ENCODE data around the gene BTNL9. TPM values are rescaled to one million over a fixed set of nuclear protein-coding genes. Genes with fewer than 3 reads are reported as not detected.

The BTNL9 gene
- total and polyA plus RNA-seq, 2 of the 4 experiments (the other 2 are of a cell fraction): not detected

- CTCF ChIA-PET: no interaction called here
- H2BK5ac ChIP-seq (ENCODE audit: low read depth, low read length, poor library complexity, severe bottlenecking): no peak overlapping the region
- TF ChIP-seq NFE2L2 (IDR thresholded peaks at IDR 0.05; ENCODE audit: low read depth, low read length) (no peak), USF2 (IDR thresholded peaks at IDR 0.05; ENCODE audit: low read depth, low read length) (no peak), RCOR1 (IDR thresholded peaks at IDR 0.05; ENCODE audit: insufficient replicate concordance, low read length) (no peak), RFX5 (IDR thresholded peaks at IDR 0.05; ENCODE audit: low read depth, low read length) (no peak), MAFK (IDR thresholded peaks at IDR 0.05; ENCODE audit: low read depth, low read length) (no peak), ELK1 (IDR thresholded peaks at IDR 0.05; ENCODE audit: borderline replicate concordance, low read depth, low read length) (no peak), SMC3 (IDR thresholded peaks at IDR 0.05; ENCODE audit: low read depth, low read length) (no peak), RAD21 (IDR thresholded peaks at IDR 0.05; ENCODE audit: low read length) (no peak), MXI1 (IDR thresholded peaks at IDR 0.05; ENCODE audit: borderline replicate concordance, low read depth, low read length) (no peak), CTCF (conservative IDR thresholded peaks at IDR 0.05; ENCODE audit: low read depth, low read length) (no peak), BHLHE40 (IDR thresholded peaks at IDR 0.05; ENCODE audit: low read depth, low read length) (no peak)
- H2AK9ac ChIP-seq (replicated peaks; ENCODE audit: low read depth, low read length, poor library complexity): no peak overlapping the region
- no peak overlapping the region for H3K27ac ChIP-seq (ENCODE audit: insufficient read depth, low read length)
- intact Hi-C loops (cut with micrococcal nuclease): no loop called here
- H2AK5ac ChIP-seq (ENCODE audit: low read depth, low read length): no peak overlapping the region
- H2BK15ac ChIP-seq (ENCODE audit: low read depth, low read length): no peak overlapping the region
- H3K9ac ChIP-seq (ENCODE audit: low read depth, low read length): no peak overlapping the region
- no peak overlapping the region for H3K18ac ChIP-seq (ENCODE audit: low read depth, low read length)
- no peak overlapping the region for H2BK120ac ChIP-seq (ENCODE audit: low read depth, low read length)
- BruUV-seq (replicated peaks): no TSS peak
- ATAC-seq (ENCODE audit: low read depth) (no peak), DNase-seq (no peak)
- POLR2A ChIA-PET (ENCODE audit: unreplicated experiment): no interaction called here
- H3K4ac ChIP-seq (ENCODE audit: low read depth, low read length): no peak overlapping the region
- no peak overlapping the region for H2BK20ac ChIP-seq (ENCODE audit: low read depth, low read length)
- H3K4me1 ChIP-seq (ENCODE audit: control insufficient read depth, insufficient read depth, low read length): no peaks in the 10 kb centered on the region
- H3K4me3 ChIP-seq (ENCODE audit: insufficient read depth, low read depth, low read length): no peak overlapping the region
- H3K36me3 ChIP-seq (ENCODE audit: control insufficient read depth, insufficient read depth, low read length): no peaks in the 10 kb centered on the region
- H3K23ac ChIP-seq (ENCODE audit: low read depth, low read length): no peak overlapping the region
- H2AFZ ChIP-seq (replicated peaks; ENCODE audit: low read length, poor library complexity): no peak overlapping the region
- dilution Hi-C loops (cut with HindIII; ENCODE audit: low sequenced_read_pairs, unreplicated experiment): no loop called here
- H3K27me3 ChIP-seq (ENCODE audit: control insufficient read depth, insufficient read depth, low read length): peaks cover 22% of the 10 kb centered on the region
- in situ Hi-C loops (cut with MboI; ENCODE audit: low sequenced_read_pairs): no loop called here
- no peaks in the 10 kb centered on the region for H3K9me3 ChIP-seq (ENCODE audit: control insufficient read depth, insufficient read depth, low read length)
- no peak overlapping the region for H3K56ac ChIP-seq (ENCODE audit: extremely low read depth, insufficient read depth, low read length)
- no peaks in the 10 kb centered on the region for H3K79me1 ChIP-seq (ENCODE audit: low read depth in 1 of 2, low read length in 2 of 2)
- no peaks in the 10 kb centered on the region for H4K20me1 ChIP-seq (ENCODE audit: insufficient read depth, low read length)
- H4K5ac ChIP-seq (ENCODE audit: low read depth, low read length): no peak overlapping the region
- H3K9me1 ChIP-seq (ENCODE audit: insufficient read depth, low read length): no peaks in the 10 kb centered on the region; the same call in 1 of the 2 replicates
- H3K14ac ChIP-seq (replicated peaks; ENCODE audit: low read depth, low read length): no peak overlapping the region
- no peak overlapping the region for H4K91ac ChIP-seq (ENCODE audit: insufficient read depth, low read depth, low read length)
- WGBS, 2 experiments (ENCODE audit: extremely low coverage in 2 of 2, insufficient read length in 1 of 2): 60% methylated on average over 1 of the region's 5 CpGs; no CpG with 5 or more reads in 1 of the 2 experiments
- no peak overlapping the region for H4K8ac ChIP-seq (ENCODE audit: low read depth in 2 of 2, low read length in 2 of 2)
- no peak overlapping the region for H3K4me2 ChIP-seq (ENCODE audit: low read depth, low read length)
Measured at GRCh38 chr5:181111010-181111409, 70.9 kb downstream of the BTNL9 start.
